H1 (cell line): ENCODE results near the gene CCDC136. TPM values are rescaled to one million over a fixed set of nuclear protein-coding genes. Genes with fewer than 3 reads are reported as not detected.

ENCODE experiments used
- CTCF ChIA-PET: fragments of 300-600 bp; sonication (Branson Sonifier 250); formaldehyde crosslinking; loops from one replicate; lab custom pipeline; 2021; ENCODE audit not compliant: partially characterized antibody; lab: Charles Lee
- POLR2A ChIA-PET: fragments of 300-600 bp; sonication (Branson Sonifier 250); formaldehyde crosslinking; loops from one replicate; lab custom pipeline; 2021; ENCODE audit warnings: inconsistent platforms; ENCODE audit not compliant: partially characterized antibody; lab: Charles Lee
- DNase-seq, 2 experiments: peaks; one replicate each; pipeline versions ENCODE4 v3.0.0 to v3.0.0-alpha.2; 2010 to 2022; ENCODE audit warnings: low spot score in 2 of 2, low read depth in 1 of 2, mixed read lengths in 1 of 2
- FAIRE-seq: peaks from 2 replicates; lab custom pipeline; 2011; peaks lifted over from hg19 to GRCh38; lab: Jason Lieb, UNC
- H2AFZ ChIP-seq: 2 replicates; pipeline ENCODE4 v1.8.1; 2012; ENCODE audit warnings: low read length, inconsistent platforms
- H2AK5ac ChIP-seq: 2 replicates; pipeline ENCODE4 v1.6.1; 2013; ENCODE audit warnings: low read depth, low read length
- H2BK120ac ChIP-seq: replicated peaks from 2 replicates; pipeline ENCODE3; 2013; ENCODE audit warnings: low read depth, low read length, inconsistent platforms
- H2BK12ac ChIP-seq: 2 replicates; pipeline ENCODE4 v1.6.1; 2013; ENCODE audit warnings: low read depth, low read length
- H2BK15ac ChIP-seq: 2 replicates; pipeline ENCODE4 v1.6.1; 2013; ENCODE audit warnings: low read length
- H2BK20ac ChIP-seq: 2 replicates; pipeline ENCODE4 v1.6.1; 2013; ENCODE audit warnings: low read length
- H2BK5ac ChIP-seq: 2 replicates; pipeline ENCODE4 v1.6.1; 2013; ENCODE audit warnings: low read depth, low read length
- H3K14ac ChIP-seq: 2 replicates; pipeline ENCODE4 v1.6.1; 2013; ENCODE audit warnings: inconsistent platforms; ENCODE audit not compliant: insufficient read length
- H3K18ac ChIP-seq: 2 replicates; pipeline ENCODE4 v1.6.1; 2013; ENCODE audit warnings: low read length; ENCODE audit errors: extremely low read depth
- H3K23ac ChIP-seq: 2 replicates; pipeline ENCODE4 v1.6.1; 2013; ENCODE audit warnings: inconsistent platforms; ENCODE audit not compliant: insufficient read length
- H3K23me2 ChIP-seq: 2 replicates; pipeline ENCODE4 v1.6.1; 2013; ENCODE audit warnings: low read depth, low read length
- H3K27ac ChIP-seq: 2 replicates; pipeline ENCODE4 v1.6.1; 2011; ENCODE audit warnings: low read depth, low read length, inconsistent platforms
- H3K27me3 ChIP-seq, 4 experiments: replicated peaks in 1 of 4; 1 replicate in 1 of 4; 2 replicates in 3 of 4; pipeline versions ENCODE4 v1.6.1 to v1.8.1; 2011 to 2013; ENCODE audit warnings: low read length in 3 of 4, mild to moderate bottlenecking in 3 of 4, inconsistent platforms in 2 of 4, mixed read lengths in 2 of 4, moderate library complexity in 1 of 4; ENCODE audit not compliant: control insufficient read depth in 3 of 4, insufficient read depth in 3 of 4; ENCODE audit errors: extremely low read depth in 1 of 4
- H3K36me3 ChIP-seq, 4 experiments: 2 replicates each; pipeline versions ENCODE4 v1.6.1 to v1.8.1; 2011 to 2013; ENCODE audit warnings: mild to moderate bottlenecking in 4 of 4, low read length in 3 of 4, moderate library complexity in 2 of 4, control low read depth in 1 of 4, inconsistent platforms in 1 of 4; ENCODE audit not compliant: insufficient read depth in 4 of 4, control insufficient read depth in 2 of 4
- H3K4ac ChIP-seq: replicated peaks from 2 replicates; pipeline ENCODE3; 2013; ENCODE audit warnings: low read length, low read depth, mixed read lengths, inconsistent platforms; ENCODE audit not compliant: insufficient read length
- H3K4me1 ChIP-seq, 4 experiments: replicated peaks in 1 of 4; 1 replicate in 1 of 4; 2 replicates in 3 of 4; pipeline versions ENCODE4 v1.6.1 to v1.8.1; 2011 to 2013; ENCODE audit warnings: low read length in 3 of 4, inconsistent platforms in 2 of 4, mixed read lengths in 1 of 4; ENCODE audit not compliant: insufficient read depth in 4 of 4, control insufficient read depth in 3 of 4
- H3K4me2 ChIP-seq, 2 experiments: 2 replicates each; pipeline versions ENCODE4 v1.6.1 to v1.8.1; 2011 to 2013; ENCODE audit warnings: low read depth in 2 of 2, low read length in 2 of 2, control low read depth in 1 of 2, inconsistent platforms in 1 of 2, mild to moderate bottlenecking in 1 of 2; ENCODE audit not compliant: insufficient read depth in 1 of 2
- H3K4me3 ChIP-seq, 4 experiments: fragments of 200-600, 300-600 bp in 1 of 4; sonication (generic), shearing (Covaris generic), sonication (Bioruptor Twin) in 1 of 4; 2 replicates each; pipeline versions ENCODE4 v1.5.1 to v1.8.1; 2011 to 2016; ENCODE audit warnings: low read length in 4 of 4, low read depth in 3 of 4, control low read depth in 2 of 4, inconsistent platforms in 2 of 4, mild to moderate bottlenecking in 2 of 4, mixed read lengths in 1 of 4, moderate library complexity in 1 of 4; ENCODE audit not compliant: insufficient read depth in 2 of 4; ENCODE audit errors: extremely low read depth in 1 of 4
- H3K56ac ChIP-seq: replicated peaks from 2 replicates; pipeline ENCODE3; 2013; ENCODE audit warnings: low read depth, mild to moderate bottlenecking, mixed read lengths, low read length, inconsistent platforms; ENCODE audit not compliant: insufficient read length
- H3K79me1 ChIP-seq: 2 replicates; pipeline ENCODE4 v1.6.1; 2013; ENCODE audit warnings: low read depth, low read length, control low read depth
- H3K79me2 ChIP-seq, 2 experiments: 2 replicates each; pipeline versions ENCODE4 v1.6.1 to v1.8.1; 2012 to 2013; ENCODE audit warnings: low read length in 2 of 2, mild to moderate bottlenecking in 2 of 2, inconsistent platforms in 1 of 2; ENCODE audit not compliant: insufficient read depth in 2 of 2, control insufficient read depth in 1 of 2
- H3K9ac ChIP-seq, 4 experiments: replicated peaks in 1 of 4; 1 replicate in 1 of 4; 2 replicates in 3 of 4; pipeline versions ENCODE4 v1.6.1 to v1.8.1; 2011 to 2013; ENCODE audit warnings: low read depth in 3 of 4, low read length in 3 of 4, control low read depth in 2 of 4, mild to moderate bottlenecking in 2 of 4, moderate library complexity in 2 of 4, inconsistent platforms in 1 of 4; ENCODE audit errors: extremely low read depth in 1 of 4
- H3K9me3 ChIP-seq, 2 experiments: 2 replicates each; pipeline versions ENCODE4 v1.6.1 to v1.8.1; 2012 to 2013; ENCODE audit warnings: mild to moderate bottlenecking in 2 of 2, moderate library complexity in 2 of 2, control low read depth in 1 of 2, inconsistent platforms in 1 of 2, low read depth in 1 of 2, low read length in 1 of 2, mixed read lengths in 1 of 2; ENCODE audit not compliant: insufficient read depth in 2 of 2
- H4K20me1 ChIP-seq, 2 experiments: replicated peaks in 1 of 2; 2 replicates each; pipeline versions ENCODE3 to v1.8.1; 2011 to 2013; ENCODE audit warnings: inconsistent platforms in 2 of 2, low read length in 2 of 2, mild to moderate bottlenecking in 1 of 2; ENCODE audit not compliant: insufficient read depth in 2 of 2, control insufficient read depth in 1 of 2
- H4K5ac ChIP-seq: 2 replicates; pipeline ENCODE4 v1.6.1; 2013; ENCODE audit warnings: low read length, low read depth, mixed read lengths, inconsistent platforms; ENCODE audit not compliant: insufficient read length
- H4K8ac ChIP-seq: 2 replicates; pipeline ENCODE4 v1.8.0; 2013; ENCODE audit warnings: mild to moderate bottlenecking, moderate library complexity, low read length, inconsistent platforms; ENCODE audit not compliant: insufficient read depth; ENCODE audit errors: extremely low read depth
- H4K91ac ChIP-seq: replicated peaks from 2 replicates; pipeline ENCODE3; 2013; ENCODE audit warnings: low read length, mixed read lengths, inconsistent platforms; ENCODE audit not compliant: insufficient read length
- CTBP2 ChIP-seq: IDR thresholded peaks from 2 replicates; pipeline ENCODE4 v1.7.0; 2011; ENCODE audit warnings: borderline replicate concordance, mild to moderate bottlenecking, moderate library complexity, mixed read lengths, low read length; ENCODE audit not compliant: insufficient read depth, insufficient read length
- JUN ChIP-seq: IDR thresholded peaks from 2 replicates; pipeline ENCODE4 v1.6.1; 2011; ENCODE audit warnings: low read depth, mild to moderate bottlenecking, improper control_type of control experiment, low read length
- MAX ChIP-seq: IDR thresholded peaks from 2 replicates; pipeline ENCODE4 v1.6.1; 2012; ENCODE audit warnings: inconsistent platforms
- POLR2A ChIP-seq, 2 experiments: IDR thresholded peaks; 1 replicate in 1 of 2; 2 replicates in 1 of 2; pipeline ENCODE4 v1.6.1; 2011; ENCODE audit warnings: low read depth in 2 of 2, low read length in 2 of 2, mild to moderate bottlenecking in 2 of 2; ENCODE audit errors: control extremely low read depth in 1 of 2
- WGBS, 2 experiments: shearing (Covaris generic) in 1 of 2; methylation state at CpG; one replicate each; pipeline versions ENCODE4 v1.1.6 to v1.1.7; 2013 to 2015; ENCODE audit warnings: low lambda C conversion rate in 2 of 2, mixed read lengths in 2 of 2, inconsistent platforms in 1 of 2, low coverage in 1 of 2, missing lambda C conversion rate in 1 of 2; ENCODE audit not compliant: insufficient replicate concordance in 2 of 2, insufficient coverage in 1 of 2, insufficient read length in 1 of 2; ENCODE audit errors: extremely low coverage in 1 of 2, missing lambda C conversion rate in 1 of 2; 5-methylcytosine and 5-hydroxymethylcytosine counted together
- polyA plus RNA-seq, 7 experiments: library from polyadenylated mRNA; depleted of rRNA in 3 of 7; stranded (reverse) in 5 of 7; unstranded in 2 of 7; fragments of >200 nt in 5 of 7; fragments of 200-250 nt in 2 of 7; gene quantifications; 1 replicate in 5 of 7; 2 replicates in 1 of 7; 4 replicates in 1 of 7; pipeline versions ENCODE4 v1.2.1 to v1.2.3, GENCODE V29; 2011 to 2013; ENCODE audit warnings: missing spikeins in 2 of 7, mixed read lengths in 2 of 7
- total RNA-seq: library from RNA; stranded (reverse); fragmentation: NEBNext Ultra II Directional; extraction: Animal tissue kit (Norgen Biotek cat#: 25700); gene quantifications from 2 replicates; pipeline ENCODE4 v1.2.1, GENCODE V29; 2021

CCDC136 gene
- total and polyA plus RNA-seq, 2 of the 8 experiments (the other 6 are each of a cell fraction or from before 2014, with no cell fraction given) = 35.6 to 47.7 TPM

- Histone ChIP-seq H3K4ac (no peak overlapping the region), H3K4me3 (no peak overlapping the region), H2BK120ac (no peak overlapping the region), H3K79me2 (no peaks in the 10 kb centered on the region), H4K8ac (no peak overlapping the region), H3K4me2 (no peak overlapping the region), H3K14ac (no peak overlapping the region), H2BK15ac (no peak overlapping the region), H3K9me3 (no peaks in the 10 kb centered on the region), H3K4me1 (no peaks in the 10 kb centered on the region), H2BK12ac (no peak overlapping the region), H3K27ac (no peak overlapping the region), H2BK20ac (no peak overlapping the region), H2AFZ (no peak overlapping the region), H3K18ac (no peak overlapping the region), H2BK5ac (no peak overlapping the region), H3K36me3 (peaks cover 18 to 83% (median 48%) of the 10 kb centered on the region in 4 experiments), H3K27me3 (no peaks in the 10 kb centered on the region), H4K20me1 (peaks cover 0 to 2% of the 10 kb centered on the region in 2 experiments), H4K91ac (no peak overlapping the region), H3K56ac (no peak overlapping the region), H2AK5ac (no peak overlapping the region), H3K23me2 (no peaks in the 10 kb centered on the region), H3K79me1 (no peaks in the 10 kb centered on the region), H3K9ac (no peak overlapping the region), H4K5ac (no peak overlapping the region), H3K23ac (no peak overlapping the region)
- POLR2A ChIA-PET = interaction anchor here (0.6 to 1.4 kb wide), 2 partner anchors 21 to 153 kb away, joined by 3 read pairs; no protein-coding TSS in a partner anchor
- DNase-seq = no peak
- FAIRE-seq = no peak
- 97% methylated on average over 6 of the region's 6 CpGs; no CpG with 5 or more reads in 1 of the 2 experiments for WGBS, 2 experiments
- CTCF ChIA-PET = interaction anchor here (1.4 kb wide), 1 partner anchor 113 kb away, joined by 4 read pairs; no protein-coding TSS in a partner anchor
- no peak for TF ChIP-seq POLR2A (IDR thresholded peaks at IDR 0.05; ENCODE audit: control extremely low read depth in 1 of 2, low read depth in 2 of 2, low read length in 2 of 2)
- TF ChIP-seq CTBP2 = no peak
- TF ChIP-seq MAX = no peak
- no peak for TF ChIP-seq JUN
Measured at GRCh38 chr7:128767475-128768110, 24.2 kb upstream of the CCDC136 start.
